Activated CD4-positive, alpha-beta T cell treated with anti-CD3 and anti-CD28 coated beads for 36 hours (primary cell): Measurements from ENCODE around the gene WBP1L. TPM values are rescaled to one million over a fixed set of nuclear protein-coding genes. Genes with fewer than 3 reads are reported as not detected.

ENCODE experiments used
- ATAC-seq: fragments of 200-7000 bp; cut with Tn5 transposase; one replicate; pipeline ENCODE4 v1.10.0; 2021; ENCODE audit warnings: mild to moderate bottlenecking, moderate library complexity
- CTCF ChIA-PET: fragments of 350-600 bp; sonication (Branson Sonifier 250); formaldehyde crosslinking; loops from one replicate; lab custom pipeline; 2021; ENCODE audit warnings: antibody characterized with exemption; lab: Charles Lee
- POLR2A ChIA-PET: fragments of 350-600 bp; sonication (Branson Sonifier 250); formaldehyde crosslinking; loops from one replicate; lab custom pipeline; 2021; ENCODE audit warnings: antibody characterized with exemption, inconsistent platforms; lab: Charles Lee
- DNase-seq: peaks from one replicate; pipeline ENCODE4 v3.0.0-alpha.2; 2020
- H3K27ac Mint-ChIP-seq: one replicate; pipeline ENCODE4 v1.8.0; 2021; ENCODE audit warnings: mixed read lengths
- H3K27me3 Mint-ChIP-seq: one replicate; pipeline ENCODE4 v1.8.0; 2021; ENCODE audit warnings: mixed read lengths
- H3K36me3 Mint-ChIP-seq: one replicate; pipeline ENCODE4 v1.8.0; 2021; ENCODE audit warnings: low read depth, mixed read lengths
- H3K4me1 Mint-ChIP-seq: one replicate; pipeline ENCODE4 v1.8.0; 2021; ENCODE audit warnings: mixed read lengths
- H3K4me3 Mint-ChIP-seq: one replicate; pipeline ENCODE4 v1.8.0; 2021; ENCODE audit warnings: mild to moderate bottlenecking, moderate library complexity, mixed read lengths
- H3K9me3 Mint-ChIP-seq: one replicate; pipeline ENCODE4 v1.8.0; 2021; ENCODE audit warnings: low read depth, mixed read lengths
- intact Hi-C, 2 experiments: fragments of 100-400 bp; cut with DNase I in 1 of 2; cut with micrococcal nuclease in 1 of 2; formaldehyde crosslinking; loops; one replicate each; pipeline versions ENCODE4 v1.14.2 to v1.15.1; 2022 to 2024; cut with DNase I, micrococcal nuclease
- total RNA-seq, 2 experiments: library from RNA; stranded (reverse); gene quantifications; one replicate each; pipeline ENCODE4 v1.2.3, GENCODE V29; 2021

WBP1L gene
- total RNA-seq, 2 experiments from 2014 or later = 14.9 to 16.4 TPM

DNA sequence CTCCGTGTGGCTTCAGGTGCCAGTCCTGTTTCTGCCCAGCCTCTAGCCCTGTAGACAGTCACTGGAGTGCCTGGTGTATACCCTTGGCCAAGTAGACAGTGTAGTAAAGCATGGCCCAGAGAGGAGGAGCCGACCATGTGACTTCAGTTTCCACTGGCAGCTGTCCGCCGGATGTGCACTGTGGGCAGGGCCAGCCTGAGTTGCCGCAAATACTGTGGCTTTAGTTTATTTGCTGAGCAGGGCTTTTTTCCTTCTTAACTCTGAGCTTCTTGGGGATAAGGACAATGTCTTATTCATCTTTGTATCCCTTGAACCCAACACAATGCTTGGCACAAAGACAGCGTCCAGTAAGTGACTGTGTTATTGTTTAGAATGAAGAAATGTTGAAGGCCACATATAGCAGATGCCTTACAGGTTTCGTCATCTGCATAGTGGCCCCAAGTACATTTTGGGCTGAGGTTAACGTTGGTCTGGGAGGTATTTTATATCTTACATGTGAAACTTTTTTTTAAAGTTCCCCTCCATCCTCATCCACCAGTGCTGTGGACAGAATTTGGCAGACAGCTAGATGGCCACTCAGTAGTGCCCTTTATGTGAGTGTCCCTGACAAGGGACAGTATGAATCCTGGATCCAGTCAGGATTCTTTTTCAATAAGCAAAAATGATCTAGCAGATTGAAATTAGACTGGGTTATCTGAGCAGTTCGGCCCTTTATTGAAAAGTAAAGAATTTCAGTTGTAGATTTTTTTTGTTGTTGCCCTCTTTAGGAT, 52.8 kb downstream of the WBP1L start:
- Mint-ChIP-seq H3K4me3 (no peak overlapping the region), H3K27ac (peak overlapping the region; percentile 55), H3K9me3 (no peaks in the 10 kb centered on the region), H3K36me3 (peaks cover 17% of the 10 kb centered on the region), H3K27me3 (no peaks in the 10 kb centered on the region), H3K4me1 (peaks cover 38% of the 10 kb centered on the region)
- peak; percentile 99 for ATAC-seq
- peak; percentile 80 for DNase-seq
- intact Hi-C loops = no loop called here
- POLR2A ChIA-PET = interaction anchor here (0.7 kb wide), 1 partner anchor 57 kb away, joined by 3 read pairs; no protein-coding TSS in a partner anchor
- CTCF ChIA-PET = interaction anchor here (0.5 to 0.8 kb wide), 3 partner anchors 44 to 113 kb away, joined by 3 read pairs; no protein-coding TSS in a partner anchor

DNA sequence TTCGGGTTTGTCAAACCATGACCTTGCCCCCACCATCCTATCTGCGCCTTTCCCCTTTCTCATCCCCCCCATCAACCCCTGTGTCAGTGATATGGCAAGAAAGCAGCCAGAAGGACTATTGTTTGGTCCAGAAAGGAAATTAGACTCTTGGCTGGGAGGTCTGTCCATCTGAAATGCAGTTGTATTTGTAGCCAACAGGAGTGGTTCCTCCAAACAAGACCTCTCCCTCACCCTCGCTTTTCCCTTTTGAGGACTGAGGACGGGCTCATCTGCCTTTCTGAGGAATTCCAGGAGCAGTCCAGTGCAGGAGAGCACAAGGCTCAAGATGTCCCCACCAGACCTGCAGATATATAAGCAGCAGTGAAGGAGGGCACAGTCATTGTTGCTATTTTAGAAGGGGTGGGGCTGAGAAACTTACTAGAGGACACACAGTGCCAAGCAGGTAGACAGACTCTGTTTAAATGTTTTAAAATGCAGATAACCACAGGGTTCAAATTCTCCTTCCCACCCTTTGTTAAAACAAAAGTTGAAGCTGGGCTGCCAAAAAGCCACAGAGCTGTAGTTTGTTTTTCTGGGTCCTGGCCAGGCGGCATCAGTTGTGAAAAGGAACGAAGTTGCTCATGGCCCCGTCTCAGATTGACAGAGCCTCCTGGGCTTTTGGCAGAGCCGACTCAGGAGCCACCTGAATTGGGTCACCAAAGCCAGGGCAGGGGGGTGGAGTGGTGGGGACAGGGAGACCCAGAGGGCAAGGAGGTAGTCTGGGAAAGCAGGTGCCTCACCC, 56.1 kb downstream of the WBP1L start:
- Mint-ChIP-seq H3K4me1 (peaks cover 54% of the 10 kb centered on the region), H3K4me3 (no peak overlapping the region), H3K9me3 (no peaks in the 10 kb centered on the region), H3K36me3 (peaks cover 39% of the 10 kb centered on the region), H3K27me3 (no peaks in the 10 kb centered on the region), H3K27ac (no peak overlapping the region)
- ATAC-seq (no peak), DNase-seq (no peak)
- intact Hi-C loops = no loop called here
- ChIA-PET POLR2A (no interaction called here), CTCF (interaction anchor here (0.7 to 1.1 kb wide), 2 partner anchors 10 to 30 kb away, joined by 3 read pairs; no protein-coding TSS in a partner anchor)

DNA sequence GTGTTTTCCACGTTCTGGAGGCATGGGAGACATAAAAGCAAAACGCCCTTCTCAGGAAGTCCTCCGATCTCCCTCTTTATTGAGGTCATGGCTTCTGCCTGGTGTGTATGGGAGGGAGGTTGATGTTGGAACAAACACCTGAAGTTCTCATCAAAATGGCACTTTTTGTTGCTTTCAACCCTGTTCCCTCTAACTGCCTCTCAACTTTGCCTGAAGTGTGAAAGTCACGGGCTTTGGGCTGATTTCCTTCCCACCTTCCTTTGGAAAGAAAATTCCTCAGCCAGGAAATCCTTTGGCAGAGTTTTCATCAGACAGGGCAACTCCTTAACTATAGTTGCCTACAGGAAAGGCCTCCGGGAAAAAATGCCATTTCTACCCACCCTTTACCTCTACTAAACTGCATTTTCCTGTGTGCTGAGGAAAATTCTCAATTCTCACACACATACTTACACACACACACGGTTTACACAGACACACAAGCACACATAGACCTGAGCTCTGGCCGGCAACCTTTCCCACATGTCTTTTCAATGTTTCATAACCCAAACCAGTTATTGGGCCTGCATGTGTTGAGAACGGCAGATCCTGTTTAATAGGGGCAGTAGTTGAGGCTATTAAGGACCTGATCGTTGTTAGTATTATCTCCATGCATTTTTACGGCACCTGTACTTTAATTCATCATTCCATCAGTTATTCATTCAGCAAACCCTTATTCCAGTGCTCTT, 57.0 kb downstream of the WBP1L start:
- Mint-ChIP-seq H3K36me3 (peaks cover 39% of the 10 kb centered on the region), H3K27ac (no peak overlapping the region), H3K27me3 (no peaks in the 10 kb centered on the region), H3K9me3 (no peaks in the 10 kb centered on the region), H3K4me3 (no peak overlapping the region), H3K4me1 (peaks cover 47% of the 10 kb centered on the region)
- intact Hi-C loops = no loop called here
- ATAC-seq = no peak
- ChIA-PET CTCF (interaction anchor here (0.7 to 1.1 kb wide), 4 partner anchors 11 to 59 kb away, joined by 3 to 4 read pairs (median 3); no protein-coding TSS in a partner anchor), POLR2A (no interaction called here)
- DNase-seq = no peak

DNA sequence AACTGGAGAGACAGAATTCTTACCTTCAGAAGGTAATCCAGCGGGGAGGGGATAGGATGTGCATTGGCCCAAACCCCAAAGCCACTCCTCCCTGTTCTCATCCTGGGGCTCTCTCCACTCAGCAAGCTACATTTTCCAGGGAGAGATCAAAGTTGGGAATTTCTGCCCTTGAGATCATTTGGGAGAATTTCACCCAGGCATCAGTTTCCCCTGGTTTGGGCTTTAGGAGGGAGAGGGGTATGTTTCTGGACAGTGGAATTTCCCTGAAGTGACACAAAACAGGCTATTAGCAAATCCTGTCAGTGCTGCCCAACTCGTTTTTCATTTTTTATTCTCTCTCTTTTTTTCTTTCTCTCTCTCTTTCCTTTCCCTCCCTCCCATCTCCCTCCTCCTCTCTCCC, 57.7 kb downstream of the WBP1L start:
- Mint-ChIP-seq H3K27ac (no peak overlapping the region), H3K9me3 (no peaks in the 10 kb centered on the region), H3K27me3 (no peaks in the 10 kb centered on the region), H3K36me3 (peaks cover 40% of the 10 kb centered on the region), H3K4me1 (peaks cover 40% of the 10 kb centered on the region), H3K4me3 (no peak overlapping the region)
- intact Hi-C loops = no loop called here
- DNase-seq = no peak
- ChIA-PET POLR2A (no interaction called here), CTCF (interaction anchor here (0.7 to 0.8 kb wide), 2 partner anchors 27 to 58 kb away, joined by 3 to 4 read pairs; no protein-coding TSS in a partner anchor)
- ATAC-seq = no peak

- H3K4me3 Mint-ChIP-seq = no peak overlapping the region
- CTCF ChIA-PET = interaction anchor here (1.0 to 1.4 kb wide), 2 partner anchors 10 to 19 kb away, joined by 3 read pairs; no protein-coding TSS in a partner anchor
These were observed 58.2 kb downstream of the WBP1L start for GRCh38 chr10:102801978-102802377.

DNA sequence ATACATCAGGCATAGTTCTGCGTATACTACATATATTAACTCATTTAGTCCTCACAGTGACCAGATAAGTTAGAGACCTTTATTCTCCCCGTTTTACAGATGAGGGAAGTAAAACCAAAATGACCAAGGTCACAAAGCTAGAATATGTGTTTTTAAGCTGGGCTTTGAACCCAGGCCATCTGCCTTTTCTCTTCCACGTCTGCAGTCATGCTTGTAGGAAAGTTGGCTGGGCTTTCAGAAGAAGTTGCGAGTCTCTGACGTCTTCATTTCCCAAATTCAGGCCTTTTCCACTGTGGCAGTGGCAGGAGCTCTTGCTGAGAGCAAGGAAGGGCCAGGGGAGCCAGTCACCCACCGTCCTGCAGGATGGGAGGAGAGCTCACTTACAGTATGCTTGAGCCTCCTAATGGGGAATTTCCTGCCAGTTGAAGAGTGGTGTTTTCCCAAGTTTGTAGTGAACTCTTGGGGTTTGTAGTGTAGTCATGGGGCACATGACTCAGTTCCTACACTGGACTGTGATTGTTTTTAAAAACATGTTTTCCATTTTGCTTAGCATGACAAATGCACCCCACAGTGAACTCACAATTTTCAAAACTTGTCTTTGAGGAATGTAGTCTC, 59.3 kb downstream of the WBP1L start:
- ChIA-PET POLR2A (interaction anchor here (0.6 to 0.7 kb wide), 3 partner anchors 54 to 115 kb away, joined by 3 to 4 read pairs (median 3); partner anchors contain the start of gene CNNM2), CTCF (interaction anchor here (0.5 to 1.4 kb wide), 7 partner anchors 9 to 793 kb away, joined by 3 to 4 read pairs (median 3); no protein-coding TSS in a partner anchor)
- DNase-seq = peak; percentile 41
- H3K4me3 Mint-ChIP-seq = no peak overlapping the region
- H3K27me3 Mint-ChIP-seq = no peaks in the 10 kb centered on the region
- ATAC-seq = peak; percentile 92
- H3K4me1 Mint-ChIP-seq = peaks cover 34% of the 10 kb centered on the region
- intact Hi-C loops = loop anchor here in 1 of 2 experiments (1.0 to 2.0 kb wide), 2 partner anchors 51 to 60 kb away; partner anchors contain the start of genes BORCS7 and WBP1L
- no peaks in the 10 kb centered on the region for H3K9me3 Mint-ChIP-seq
- peaks cover 32% of the 10 kb centered on the region for H3K36me3 Mint-ChIP-seq
- peak overlapping the region; percentile 93 for H3K27ac Mint-ChIP-seq

More at GRCh38 chr10:102801978-102802377, 58.2 kb downstream of the WBP1L start:
- DNase-seq (no peak), ATAC-seq (no peak)
- intact Hi-C loops = loop anchor here in 1 of 2 experiments (2.0 kb wide), 1 partner anchor 59 kb away; the partner anchor contains the start of gene WBP1L
- H3K27me3 Mint-ChIP-seq = no peaks in the 10 kb centered on the region
- peak overlapping the region; percentile 80 for H3K27ac Mint-ChIP-seq
- H3K9me3 Mint-ChIP-seq = no peaks in the 10 kb centered on the region
- H3K36me3 Mint-ChIP-seq = peaks cover 40% of the 10 kb centered on the region
- peaks cover 35% of the 10 kb centered on the region for H3K4me1 Mint-ChIP-seq
- POLR2A ChIA-PET = no interaction called here

DNA sequence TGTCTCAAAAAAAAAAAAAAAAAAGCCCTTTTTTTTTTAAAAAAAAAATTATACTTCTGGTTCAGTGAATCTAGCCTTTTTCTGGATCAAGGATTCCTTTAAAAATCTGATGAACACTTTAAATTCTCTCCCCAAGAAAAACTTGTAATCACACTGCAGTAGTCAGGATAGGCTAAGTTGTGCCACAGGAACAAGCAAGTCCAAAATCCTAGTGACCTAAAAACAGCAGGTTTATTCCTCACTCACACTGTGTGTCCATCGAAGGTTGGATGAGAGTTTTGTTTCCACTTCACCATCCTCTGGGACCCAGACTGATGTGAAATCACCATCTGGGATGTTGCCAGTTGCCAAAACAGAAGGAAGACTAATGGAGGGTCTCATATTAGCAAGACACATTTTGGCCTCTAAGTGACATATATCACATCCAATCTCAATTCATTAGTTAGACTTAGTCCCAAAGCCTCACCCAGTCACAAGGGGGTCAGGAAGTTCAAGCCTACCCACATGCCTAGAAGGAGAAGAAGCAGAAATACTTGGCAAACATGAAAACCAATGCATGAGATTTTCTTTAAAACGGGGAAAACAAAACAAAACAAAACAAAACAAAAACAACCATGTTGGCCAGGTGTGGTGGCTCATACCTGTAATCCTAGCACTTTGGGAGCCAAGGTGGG, 60.8 kb downstream of the WBP1L start:
- ChIA-PET CTCF (interaction anchor here (0.8 kb wide), 1 partner anchor 19 kb away, joined by 3 read pairs; no protein-coding TSS in a partner anchor), POLR2A (no interaction called here)
- Mint-ChIP-seq H3K4me3 (no peak overlapping the region), H3K4me1 (peaks cover 34% of the 10 kb centered on the region), H3K9me3 (no peaks in the 10 kb centered on the region), H3K27me3 (no peaks in the 10 kb centered on the region), H3K36me3 (peaks cover 28% of the 10 kb centered on the region), H3K27ac (peak overlapping the region; percentile 71)
- ATAC-seq = no peak
- DNase-seq = no peak
- intact Hi-C loops = no loop called here

DNA sequence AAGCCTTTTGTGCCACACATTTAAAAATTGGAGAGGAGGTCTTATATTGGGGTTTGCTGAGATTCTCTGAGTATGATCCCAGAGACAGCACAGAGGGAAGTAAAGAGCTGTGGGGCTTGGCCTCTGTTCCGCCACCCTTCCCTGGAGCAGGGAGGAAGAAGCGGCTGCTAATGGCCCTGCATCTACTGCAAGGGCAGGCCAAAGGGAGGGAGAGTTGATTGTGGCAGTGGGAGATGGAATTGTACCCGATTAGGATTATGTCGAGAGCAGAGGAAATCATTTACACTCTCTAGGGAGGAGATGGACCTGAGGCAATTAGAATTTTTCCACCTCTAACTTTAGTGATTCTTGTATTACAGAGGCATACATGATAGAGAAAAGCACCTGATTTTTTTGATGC, 64.6 kb downstream of the WBP1L start:
- Mint-ChIP-seq H3K27me3 (no peaks in the 10 kb centered on the region), H3K9me3 (no peaks in the 10 kb centered on the region), H3K27ac (no peak overlapping the region), H3K4me1 (peaks cover 15% of the 10 kb centered on the region), H3K4me3 (no peak overlapping the region), H3K36me3 (peaks cover 20% of the 10 kb centered on the region)
- ATAC-seq (no peak), DNase-seq (no peak)
- POLR2A ChIA-PET = no interaction called here
- CTCF ChIA-PET = interaction anchor here (1.4 kb wide), 1 partner anchor 27 kb away, joined by 4 read pairs; no protein-coding TSS in a partner anchor
- intact Hi-C loops = no loop called here

GRCh38 chr10:102811346-102811745, 67.6 kb downstream of the WBP1L start:
- no peaks in the 10 kb centered on the region for H3K9me3 Mint-ChIP-seq
- POLR2A ChIA-PET = interaction anchor here (0.6 kb wide), 1 partner anchor 245 kb away, joined by 4 read pairs; no protein-coding TSS in a partner anchor
- H3K36me3 Mint-ChIP-seq = peaks cover 10% of the 10 kb centered on the region
- intact Hi-C loops = no loop called here
- no peak for ATAC-seq
- no peak overlapping the region for H3K27ac Mint-ChIP-seq
- H3K27me3 Mint-ChIP-seq = no peaks in the 10 kb centered on the region
- peaks cover 6% of the 10 kb centered on the region for H3K4me1 Mint-ChIP-seq
- DNase-seq = no peak
- H3K4me3 Mint-ChIP-seq = no peak overlapping the region
- CTCF ChIA-PET = interaction anchor here (0.9 kb wide), 1 partner anchor 9 kb away, joined by 3 read pairs; no protein-coding TSS in a partner anchor
